ENCODE results near the gene ASIC2.

The ASIC2 gene

GRCh38 chr17:33287096-33287725 lies 5.9 kb downstream of the ASIC2 start:
- no peak for DNase-seq

- DNase-seq: no peak
Observed at GRCh38 chr17:33285413-33285812, 7.7 kb downstream of the ASIC2 start.

GRCh38 chr17:33284022-33284421 lies 9.1 kb downstream of the ASIC2 start:
- no peak for DNase-seq

GRCh38 chr17:33280162-33280943 lies 12.7 kb downstream of the ASIC2 start:
- DNase-seq: no peak

- DNase-seq: no peak
Observed at GRCh38 chr17:33277436-33278100, 15.5 kb downstream of the ASIC2 start.

GRCh38 chr17:33273743-33274410 lies 19.2 kb downstream of the ASIC2 start:
- DNase-seq: no peak

GRCh38 chr17:33273271-33273670 lies 19.8 kb downstream of the ASIC2 start:
- DNase-seq: no peak

- DNase-seq: no peak
Observed at GRCh38 chr17:33272438-33272837, 20.7 kb downstream of the ASIC2 start.

- DNase-seq: no peak
Observed at GRCh38 chr17:33269337-33270060, 23.6 kb downstream of the ASIC2 start.

GRCh38 chr17:33267851-33268548 lies 25.1 kb downstream of the ASIC2 start:
- DNase-seq: no peak

GRCh38 chr17:33267271-33267790 lies 25.8 kb downstream of the ASIC2 start:
- DNase-seq: no peak

GRCh38 chr17:33266611-33267010 lies 26.5 kb downstream of the ASIC2 start:
- DNase-seq: no peak

GRCh38 chr17:33266116-33266515 lies 27.0 kb downstream of the ASIC2 start:
- no peak for DNase-seq

GRCh38 chr17:33263396-33263795 lies 29.7 kb downstream of the ASIC2 start:
- DNase-seq: no peak

- no peak for DNase-seq
Observed at GRCh38 chr17:33262266-33263123, 30.6 kb downstream of the ASIC2 start.

GRCh38 chr17:33261820-33262219 lies 31.3 kb downstream of the ASIC2 start:
- DNase-seq: no peak

- no peak for DNase-seq
Observed at GRCh38 chr17:33260638-33261037, 32.5 kb downstream of the ASIC2 start.

GRCh38 chr17:33258296-33258695 lies 34.8 kb downstream of the ASIC2 start:
- DNase-seq: no peak

GRCh38 chr17:33245183-33245582 lies 47.9 kb downstream of the ASIC2 start:
- no peak for DNase-seq

GRCh38 chr17:33243732-33244131 lies 49.4 kb downstream of the ASIC2 start:
- no peak for DNase-seq

Data from GOT3 (cell line).